Nephron (organoid): ENCODE results near the gene MAPK10.

ENCODE experiments used
- H3K27ac Mint-ChIP-seq, 3 experiments: 2 replicates each; pipeline ENCODE4 v1.8.0; 2020; ENCODE audit warnings: mixed read lengths in 3 of 3, mild to moderate bottlenecking in 2 of 3, moderate library complexity in 1 of 3
- H3K27me3 Mint-ChIP-seq: 2 replicates; pipeline ENCODE4 v1.8.0; 2021; ENCODE audit warnings: low read depth, mild to moderate bottlenecking, moderate library complexity, mixed read lengths
- H3K36me3 Mint-ChIP-seq: 2 replicates; pipeline ENCODE4 v1.8.0; 2020; ENCODE audit warnings: low read depth, mixed read lengths
- H3K4me1 Mint-ChIP-seq: 2 replicates; pipeline ENCODE4 v1.8.0; 2020; ENCODE audit warnings: mixed read lengths
- H3K4me3 Mint-ChIP-seq, 3 experiments: 2 replicates each; pipeline ENCODE4 v1.8.0; 2020; ENCODE audit warnings: mild to moderate bottlenecking in 3 of 3, mixed read lengths in 3 of 3, moderate library complexity in 2 of 3
- H3K9me3 Mint-ChIP-seq: 2 replicates; pipeline ENCODE4 v1.8.0; 2020; ENCODE audit warnings: mixed read lengths
- CTCF ChIP-seq, 3 experiments: fragments of 200-600 bp; sonication (generic); IDR thresholded peaks; one replicate each; pipeline ENCODE4 v1.5.0; 2021; ENCODE audit warnings: antibody characterized with exemption in 3 of 3; ENCODE audit not compliant: unreplicated experiment in 3 of 3

The MAPK10 gene

DNA sequence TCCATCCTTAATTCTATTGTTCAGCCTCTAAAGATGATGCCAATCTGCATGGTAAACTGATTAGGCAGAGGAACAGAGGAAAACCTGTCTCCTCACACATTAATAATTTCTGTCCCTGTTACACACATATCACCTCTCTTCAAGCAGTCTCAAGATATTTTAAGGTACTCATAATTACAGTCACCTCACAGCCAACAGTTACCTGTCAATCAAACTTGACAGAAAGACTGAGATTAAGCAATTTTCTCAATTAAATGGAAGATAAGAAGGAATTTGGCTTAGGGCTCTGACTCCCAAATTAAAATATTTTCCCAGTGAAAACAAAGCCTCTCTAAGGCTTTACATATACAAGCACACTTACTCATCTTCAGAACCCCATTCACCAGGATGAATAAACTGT is 85.2 kb downstream of the MAPK10 start:
- TF ChIP-seq CTCF (IDR thresholded peaks at IDR 0.05; ENCODE audit: unreplicated experiment in 3 of 3), result no peak
- Mint-ChIP-seq H3K9me3 (no peaks in the 10 kb centered on the region), H3K4me3 (no peak overlapping the region), H3K27me3 (no peaks in the 10 kb centered on the region), H3K27ac (no peak overlapping the region), H3K36me3 (no peaks in the 10 kb centered on the region), H3K4me1 (peaks cover 5% of the 10 kb centered on the region)

DNA sequence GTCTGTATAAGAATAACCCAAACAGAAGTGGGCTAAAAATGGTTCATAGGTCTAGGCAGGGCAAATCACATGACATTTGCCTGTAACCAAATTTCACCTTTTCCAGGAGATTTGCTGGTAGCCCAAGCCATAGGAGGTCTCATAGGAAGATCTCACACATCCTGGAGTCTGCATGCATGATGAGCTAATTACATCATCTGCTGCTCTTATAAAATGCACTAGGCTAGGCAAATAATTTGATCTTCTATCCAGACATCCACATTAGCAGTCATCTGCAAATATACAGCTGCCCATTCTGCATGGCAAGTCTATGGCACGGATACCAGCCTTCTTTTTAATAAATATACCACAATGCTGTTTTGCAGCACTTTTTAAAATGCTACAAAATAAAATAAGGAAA is 87.2 kb downstream of the MAPK10 start:
- H3K4me3 Mint-ChIP-seq, result no peak overlapping the region
- TF ChIP-seq CTCF (IDR thresholded peaks at IDR 0.05; ENCODE audit: unreplicated experiment in 3 of 3), result no peak
- no peaks in the 10 kb centered on the region for H3K9me3 Mint-ChIP-seq
- H3K27ac Mint-ChIP-seq, result no peak overlapping the region
- no peaks in the 10 kb centered on the region for H3K27me3 Mint-ChIP-seq
- H3K4me1 Mint-ChIP-seq, result no peaks in the 10 kb centered on the region
- no peaks in the 10 kb centered on the region for H3K36me3 Mint-ChIP-seq

GRCh38 chr4:86271057-86271456 is 88.8 kb downstream of the MAPK10 start:
- Mint-ChIP-seq H3K4me3 (no peak overlapping the region), H3K36me3 (no peaks in the 10 kb centered on the region), H3K9me3 (no peaks in the 10 kb centered on the region), H3K27ac (no peak overlapping the region), H3K4me1 (no peaks in the 10 kb centered on the region), H3K27me3 (no peaks in the 10 kb centered on the region)
- no peak for TF ChIP-seq CTCF (IDR thresholded peaks at IDR 0.05; ENCODE audit: unreplicated experiment in 3 of 3)

DNA sequence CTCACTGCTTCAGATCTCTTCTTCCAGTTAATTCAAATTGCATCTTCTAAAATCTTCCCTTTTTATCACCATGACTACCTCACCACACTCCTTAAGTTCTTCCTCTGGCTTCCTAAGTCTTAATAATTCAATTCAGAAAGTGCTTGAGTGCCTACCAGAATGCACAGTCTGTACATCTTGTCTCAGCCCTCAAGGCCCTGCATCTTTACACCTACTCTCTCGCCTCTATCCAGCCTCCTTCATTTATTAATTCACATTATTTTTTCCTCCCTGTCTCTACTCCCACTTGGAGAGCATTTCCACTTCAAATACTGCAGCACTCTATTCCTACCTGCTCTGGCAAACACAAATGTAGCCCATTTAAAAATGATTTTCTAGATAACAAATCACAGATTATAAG is 90.5 kb downstream of the MAPK10 start:
- no peak overlapping the region for H3K4me3 Mint-ChIP-seq
- H3K36me3 Mint-ChIP-seq, result no peaks in the 10 kb centered on the region
- no peaks in the 10 kb centered on the region for H3K27me3 Mint-ChIP-seq
- H3K9me3 Mint-ChIP-seq, result no peaks in the 10 kb centered on the region
- no peak overlapping the region for H3K27ac Mint-ChIP-seq
- no peak for TF ChIP-seq CTCF (IDR thresholded peaks at IDR 0.05; ENCODE audit: unreplicated experiment in 3 of 3)
- peaks cover 2% of the 10 kb centered on the region for H3K4me1 Mint-ChIP-seq

GRCh38 chr4:86264241-86264640 is 95.6 kb downstream of the MAPK10 start:
- TF ChIP-seq CTCF (IDR thresholded peaks at IDR 0.05; ENCODE audit: unreplicated experiment in 3 of 3), result no peak
- no peaks in the 10 kb centered on the region for H3K9me3 Mint-ChIP-seq
- H3K27ac Mint-ChIP-seq, result no peak overlapping the region
- H3K36me3 Mint-ChIP-seq, result no peaks in the 10 kb centered on the region
- H3K4me1 Mint-ChIP-seq, result peaks cover 17% of the 10 kb centered on the region
- H3K27me3 Mint-ChIP-seq, result no peaks in the 10 kb centered on the region
- H3K4me3 Mint-ChIP-seq, result no peak overlapping the region

DNA sequence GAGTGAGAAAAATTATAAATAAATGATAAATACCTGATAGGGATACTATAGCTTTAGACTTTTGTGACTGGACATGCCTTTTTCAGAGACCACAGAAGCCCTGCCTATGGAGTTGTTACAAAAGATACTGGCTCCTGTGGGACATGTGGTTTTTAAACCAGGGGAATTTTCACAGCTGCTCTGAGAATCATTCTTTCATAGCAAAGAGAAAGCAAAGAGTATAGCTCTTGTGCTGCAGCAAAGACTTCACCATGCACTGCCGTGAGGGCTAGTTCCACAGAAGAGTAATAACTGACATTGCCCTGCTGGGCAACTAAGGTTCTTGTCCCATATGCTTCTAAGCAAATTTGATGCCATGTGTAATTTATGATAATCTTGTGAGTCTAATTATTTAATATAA is 98.2 kb downstream of the MAPK10 start:
- H3K27me3 Mint-ChIP-seq, result no peaks in the 10 kb centered on the region
- peaks cover 17% of the 10 kb centered on the region for H3K4me1 Mint-ChIP-seq
- no peaks in the 10 kb centered on the region for H3K36me3 Mint-ChIP-seq
- H3K9me3 Mint-ChIP-seq, result no peaks in the 10 kb centered on the region
- no peak overlapping the region for H3K27ac Mint-ChIP-seq
- TF ChIP-seq CTCF (IDR thresholded peaks at IDR 0.05; ENCODE audit: unreplicated experiment in 3 of 3), result no peak
- H3K4me3 Mint-ChIP-seq, result no peak overlapping the region
